EH (cell line): ENCODE measurements around the gene RYR2.
"Not testable (repeated sequence)": the region's sequence is repeated elsewhere in the genome, so short reads cannot be mapped to it uniquely, and the experiment has no call there.

Experiments
- DNase-seq: peaks from one replicate; pipeline ENCODE4 v3.0.0-alpha.2; 2015; ENCODE audit warnings: low read depth

Gene RYR2

GRCh38 chr1:237145379-237146135, 103.6 kb downstream of the RYR2 start:
- no peak for DNase-seq

- DNase-seq: no peak
Measured at GRCh38 chr1:237146241-237146640, 104.3 kb downstream of the RYR2 start.

GRCh38 chr1:237149857-237150256, 107.9 kb downstream of the RYR2 start:
- no peak for DNase-seq

GRCh38 chr1:237151979-237152378, 110.0 kb downstream of the RYR2 start:
- not testable (repeated sequence) for DNase-seq

- DNase-seq: no peak
Measured at GRCh38 chr1:237152506-237153335, 110.7 kb downstream of the RYR2 start.

GRCh38 chr1:237154157-237154556, 112.2 kb downstream of the RYR2 start:
- no peak for DNase-seq

GRCh38 chr1:237164406-237165352, 122.7 kb downstream of the RYR2 start:
- DNase-seq: no peak

- DNase-seq: no peak
Measured at GRCh38 chr1:237166086-237166485, 124.1 kb downstream of the RYR2 start.

GRCh38 chr1:237166593-237167101, 124.7 kb downstream of the RYR2 start:
- DNase-seq: no peak

- DNase-seq: no peak
Measured at GRCh38 chr1:237170149-237170548, 128.2 kb downstream of the RYR2 start.

- no peak for DNase-seq
Measured at GRCh38 chr1:237171454-237172117, 129.6 kb downstream of the RYR2 start.

GRCh38 chr1:237172118-237172485, 130.1 kb downstream of the RYR2 start:
- DNase-seq: no peak

- no peak for DNase-seq
Measured at GRCh38 chr1:237179503-237179902, 137.5 kb downstream of the RYR2 start.

GRCh38 chr1:237180256-237180655, 138.3 kb downstream of the RYR2 start:
- no peak for DNase-seq

GRCh38 chr1:237181743-237182317, 139.8 kb downstream of the RYR2 start:
- no peak for DNase-seq

- DNase-seq: no peak
Measured at GRCh38 chr1:237183963-237184540, 142.1 kb downstream of the RYR2 start.

GRCh38 chr1:237186675-237187074, 144.7 kb downstream of the RYR2 start:
- DNase-seq: no peak

- DNase-seq: no peak
Measured at GRCh38 chr1:237187842-237188241, 145.9 kb downstream of the RYR2 start.

GRCh38 chr1:237191403-237191802, 149.4 kb downstream of the RYR2 start:
- no peak for DNase-seq
